Thoracic aorta (tissue), 2 donors: ENCODE data around the gene ARID1B. TPM values are rescaled to one million over a fixed set of nuclear protein-coding genes. Genes with fewer than 3 reads are reported as not detected.

ENCODE experiments used
- ATAC-seq: fragments of 150-250 bp; one replicate; pipeline ENCODE4 v1.8.0; 2017; ENCODE audit warnings: low read depth; ENCODE audit not compliant: insufficient number of reproducible peaks, low FRiP score
- DNase-seq: peaks from one replicate; pipeline ENCODE4 v3.0.0-alpha.2; 2020; ENCODE audit warnings: low spot score
- H3K27ac ChIP-seq, 2 donors: fragments of 200-600 bp; sonication (generic); 1 replicate in 1 of 2; 2 replicates in 1 of 2; pipeline ENCODE4 v1.5.1; 2016; ENCODE audit warnings: mild to moderate bottlenecking in 2 of 2, moderate library complexity in 2 of 2
- H3K27me3 ChIP-seq: fragments of 200-600 bp; sonication (generic); replicated peaks from 2 replicates; pipeline ENCODE4 v1.6.0; 2016; ENCODE audit warnings: mild to moderate bottlenecking; ENCODE audit not compliant: insufficient read depth
- H3K36me3 ChIP-seq: fragments of 200-600 bp; sonication (generic); one replicate; pipeline ENCODE4 v1.5.1; 2016
- H3K4me1 ChIP-seq, 2 donors: fragments of 200-600 bp; sonication (generic); 1 replicate in 1 of 2; 2 replicates in 1 of 2; pipeline versions ENCODE4 v1.5.1 to v1.6.0; 2016; ENCODE audit warnings: low read depth in 2 of 2, mild to moderate bottlenecking in 1 of 2; ENCODE audit not compliant: control insufficient read depth in 1 of 2
- H3K4me3 ChIP-seq: fragments of 200-600 bp; sonication (generic); 2 replicates; pipeline ENCODE4 v1.5.1; 2016; ENCODE audit warnings: mild to moderate bottlenecking
- H3K9me3 ChIP-seq: fragments of 200-600 bp; sonication (generic); 2 replicates; pipeline ENCODE4 v1.5.1; 2016
- CTCF ChIP-seq: fragments of 200-600 bp; sonication (generic); IDR thresholded peaks from one replicate; pipeline ENCODE4 v1.5.1; 2019; ENCODE audit warnings: antibody characterized with exemption
- total RNA-seq, 2 donors: library from RNA; depleted of rRNA; stranded (reverse); fragments of >200 nt; gene quantifications; one replicate each; pipeline versions ENCODE4 v1.1.0 to v1.2.3, GENCODE V29; 2016

Gene ARID1B
- total RNA-seq, 2 donors from 2014 or later: 120 to 158 TPM

GRCh38 chr6:157217198-157217893 is 440.2 kb downstream of the ARID1B start:
- no peak for ATAC-seq
- Histone ChIP-seq H3K4me3 (no peak overlapping the region), H3K27ac (no peak overlapping the region), H3K36me3 (no peaks in the 10 kb centered on the region), H3K27me3 (no peaks in the 10 kb centered on the region), H3K9me3 (no peaks in the 10 kb centered on the region), H3K4me1 (peaks cover 16 to 43% of the 10 kb centered on the region in 2 donors)
- TF ChIP-seq CTCF: no peak
- DNase-seq: no peak

- Histone ChIP-seq H3K27ac (peak overlapping the region in 1 of 2 donors; percentile 93), H3K36me3 (no peaks in the 10 kb centered on the region), H3K9me3 (no peaks in the 10 kb centered on the region), H3K4me1 (peaks cover 22 to 49% of the 10 kb centered on the region in 2 donors), H3K27me3 (no peaks in the 10 kb centered on the region), H3K4me3 (no peak overlapping the region)
- ATAC-seq: no peak
- no peak for TF ChIP-seq CTCF
- no peak for DNase-seq
These were observed 440.8 kb downstream of the ARID1B start for GRCh38 chr6:157217894-157218370.

DNA sequence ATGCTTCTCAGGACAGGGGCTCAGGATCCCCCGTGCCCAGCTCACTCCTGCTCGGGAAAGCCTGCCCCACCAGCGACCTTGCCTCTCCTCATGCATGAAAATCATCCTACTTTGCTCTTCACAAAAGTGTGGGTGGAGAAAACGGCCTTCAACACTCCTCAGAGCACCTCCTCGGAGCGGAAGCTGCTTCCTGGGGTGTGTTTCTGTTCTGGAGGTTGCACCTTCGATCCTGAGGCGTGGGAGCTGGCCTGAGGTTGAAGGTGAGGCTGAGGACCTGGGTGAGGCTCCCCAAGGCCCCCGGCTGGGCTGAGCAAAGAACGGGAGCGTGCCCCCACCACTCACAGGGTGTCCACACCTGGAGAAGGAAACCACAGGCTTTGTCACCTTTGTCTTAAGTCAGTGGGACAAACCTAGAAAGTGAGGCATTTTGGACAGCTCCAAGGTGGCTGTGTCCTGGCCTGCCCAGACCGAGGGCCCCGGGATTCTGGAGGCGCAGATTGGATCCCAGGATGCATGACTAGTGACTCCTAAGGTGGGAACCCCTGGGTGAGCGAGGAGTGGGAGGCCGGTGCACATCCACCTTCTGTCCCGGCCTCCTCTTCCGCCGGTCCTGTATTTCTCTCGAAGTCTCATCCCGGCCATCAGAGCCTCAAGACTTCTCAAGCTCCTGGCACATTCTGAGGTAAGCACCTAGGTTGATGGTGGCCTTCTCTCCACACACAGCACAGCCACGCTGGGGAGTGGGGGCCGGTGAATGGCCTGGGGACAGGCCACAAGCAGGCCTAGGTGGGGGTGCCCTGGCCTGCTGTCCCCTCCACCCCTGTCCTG is 441.4 kb downstream of the ARID1B start:
- no peak for TF ChIP-seq CTCF
- H3K27ac ChIP-seq: peak overlapping the region; percentile 87 to 93
- H3K9me3 ChIP-seq: no peaks in the 10 kb centered on the region
- DNase-seq: no peak
- no peaks in the 10 kb centered on the region for H3K36me3 ChIP-seq
- H3K4me3 ChIP-seq: no peak overlapping the region
- no peaks in the 10 kb centered on the region for H3K27me3 ChIP-seq
- peaks cover 26 to 55% of the 10 kb centered on the region in 2 donors for H3K4me1 ChIP-seq
- ATAC-seq: no peak

DNA sequence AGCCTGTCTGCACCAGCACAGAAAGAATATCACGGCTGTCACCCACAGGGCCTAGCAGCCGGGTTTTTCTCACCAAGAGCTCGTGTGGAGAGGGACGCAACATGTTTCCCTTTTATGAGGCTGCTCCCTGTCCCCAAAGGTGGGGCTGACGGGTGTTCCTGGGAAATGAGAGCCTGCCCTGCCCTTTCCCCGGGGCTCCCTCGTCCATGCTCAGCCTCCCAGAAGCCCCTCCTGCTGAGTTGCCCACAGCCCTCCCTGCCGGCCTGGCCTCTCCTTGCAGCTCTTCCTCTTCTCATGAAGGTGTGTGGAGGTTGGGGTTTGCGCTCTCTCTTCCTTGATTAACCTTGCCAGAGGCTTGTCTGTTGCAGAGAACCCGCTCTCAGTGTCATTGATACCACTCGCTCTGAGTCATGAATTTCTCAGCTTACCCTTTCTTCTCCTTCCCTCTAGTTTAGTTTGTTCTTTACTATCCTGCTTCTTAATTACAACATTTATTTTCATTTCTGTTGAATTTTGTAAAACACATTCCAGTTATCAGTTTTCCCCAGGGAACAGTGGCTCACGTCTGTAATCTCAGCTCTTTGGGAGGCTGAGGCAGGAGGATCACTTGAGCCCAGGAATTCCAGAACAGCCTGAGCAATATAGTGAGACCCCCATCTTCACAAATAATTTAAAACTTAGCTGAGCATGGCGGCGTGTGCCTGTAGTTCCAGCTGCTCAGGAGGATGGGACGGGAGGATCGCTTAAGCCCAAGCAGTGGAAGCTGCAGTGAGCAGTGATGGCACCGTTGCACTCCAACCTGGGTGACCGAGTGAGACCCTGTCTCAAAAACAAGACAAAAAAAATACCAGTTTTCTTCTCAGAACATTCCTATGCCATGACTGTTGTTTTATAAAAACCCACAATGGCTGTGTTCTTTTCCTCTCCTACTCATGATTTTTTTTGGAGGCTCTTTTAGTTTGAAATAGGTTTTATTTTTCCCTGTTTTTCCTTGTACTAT is 442.3 kb downstream of the ARID1B start:
- H3K9me3 ChIP-seq: no peaks in the 10 kb centered on the region
- peaks cover 26 to 56% of the 10 kb centered on the region in 2 donors for H3K4me1 ChIP-seq
- ATAC-seq (peak; percentile 52), DNase-seq (no peak)
- H3K36me3 ChIP-seq: no peaks in the 10 kb centered on the region
- H3K27me3 ChIP-seq: no peaks in the 10 kb centered on the region
- TF ChIP-seq CTCF: no peak
- peak overlapping the region; percentile 87 to 93 for H3K27ac ChIP-seq
- no peak overlapping the region for H3K4me3 ChIP-seq
